ENCODE data around the gene TMEM236.

TMEM236 gene

GRCh38 chr10:17758896-17759295, 6.9 kb downstream of the TMEM236 start:
- Histone ChIP-seq H3K4me1 (ENCODE audit: control insufficient read depth in 5 of 5, insufficient read depth in 5 of 5, low read length in 5 of 5) (peaks cover 0 to 21% (median 9%) of the 10 kb centered on the region in 5 donors), H3K27ac (ENCODE audit: low read depth, low read length) (no peak overlapping the region)

GRCh38 chr10:17764142-17764541, 12.1 kb downstream of the TMEM236 start:
- peaks cover 0 to 5% (median 4%) of the 10 kb centered on the region in 5 donors for H3K4me1 ChIP-seq (ENCODE audit: control insufficient read depth in 5 of 5, insufficient read depth in 5 of 5, low read length in 5 of 5)
- H3K9me3 ChIP-seq (ENCODE audit: control insufficient read depth in 5 of 5, low read length in 5 of 5): no peaks in the 10 kb centered on the region
- H3K9ac ChIP-seq (ENCODE audit: low read length in 5 of 5): no peak overlapping the region
- H3K4me3 ChIP-seq (ENCODE audit: low read depth in 1 of 5, low read length in 5 of 5): no peak overlapping the region
- no peak overlapping the region for H3K27ac ChIP-seq (ENCODE audit: low read depth, low read length)
- H3K27me3 ChIP-seq (ENCODE audit: control insufficient read depth in 5 of 5, insufficient read depth in 4 of 5, low read length in 5 of 5): no peaks in the 10 kb centered on the region
- H3K36me3 ChIP-seq (ENCODE audit: control insufficient read depth in 5 of 5, insufficient read depth in 5 of 5, low read length in 5 of 5): no peaks in the 10 kb centered on the region

More at GRCh38 chr10:17758896-17759295, 6.9 kb downstream of the TMEM236 start:
- H3K4me3 ChIP-seq (ENCODE audit: low read depth in 1 of 5, low read length in 5 of 5): no peak overlapping the region
- H3K27me3 ChIP-seq (ENCODE audit: control insufficient read depth in 5 of 5, insufficient read depth in 4 of 5, low read length in 5 of 5): no peaks in the 10 kb centered on the region
- H3K9me3 ChIP-seq (ENCODE audit: control insufficient read depth in 5 of 5, low read length in 5 of 5): no peaks in the 10 kb centered on the region
- no peaks in the 10 kb centered on the region for H3K36me3 ChIP-seq (ENCODE audit: control insufficient read depth in 5 of 5, insufficient read depth in 5 of 5, low read length in 5 of 5)
- H3K9ac ChIP-seq (ENCODE audit: low read length in 5 of 5): no peak overlapping the region

GRCh38 chr10:17765602-17766001, 13.6 kb downstream of the TMEM236 start:
- Histone ChIP-seq H3K27ac (ENCODE audit: low read depth, low read length) (no peak overlapping the region), H3K4me1 (ENCODE audit: control insufficient read depth in 5 of 5, insufficient read depth in 5 of 5, low read length in 5 of 5) (peaks cover 0 to 4% (median 0%) of the 10 kb centered on the region in 5 donors), H3K4me3 (ENCODE audit: low read depth in 1 of 5, low read length in 5 of 5) (no peak overlapping the region), H3K9ac (ENCODE audit: low read length in 5 of 5) (no peak overlapping the region), H3K27me3 (ENCODE audit: control insufficient read depth in 5 of 5, insufficient read depth in 4 of 5, low read length in 5 of 5) (no peaks in the 10 kb centered on the region), H3K36me3 (ENCODE audit: control insufficient read depth in 5 of 5, insufficient read depth in 5 of 5, low read length in 5 of 5) (no peaks in the 10 kb centered on the region), H3K9me3 (ENCODE audit: control insufficient read depth in 5 of 5, low read length in 5 of 5) (no peaks in the 10 kb centered on the region)

- H3K27ac ChIP-seq (ENCODE audit: low read depth, low read length): no peak overlapping the region
- H3K27me3 ChIP-seq (ENCODE audit: control insufficient read depth in 5 of 5, insufficient read depth in 4 of 5, low read length in 5 of 5): no peaks in the 10 kb centered on the region
- no peaks in the 10 kb centered on the region for H3K36me3 ChIP-seq (ENCODE audit: control insufficient read depth in 5 of 5, insufficient read depth in 5 of 5, low read length in 5 of 5)
- H3K9ac ChIP-seq (ENCODE audit: low read length in 5 of 5): no peak overlapping the region
- no peak overlapping the region for H3K4me3 ChIP-seq (ENCODE audit: low read depth in 1 of 5, low read length in 5 of 5)
- no peaks in the 10 kb centered on the region for H3K9me3 ChIP-seq (ENCODE audit: control insufficient read depth in 5 of 5, low read length in 5 of 5)
- H3K4me1 ChIP-seq (ENCODE audit: control insufficient read depth in 5 of 5, insufficient read depth in 5 of 5, low read length in 5 of 5): peaks cover 0 to 5% (median 0%) of the 10 kb centered on the region in 5 donors
Observed at GRCh38 chr10:17766731-17767130, 14.7 kb downstream of the TMEM236 start.

- Histone ChIP-seq H3K27ac (ENCODE audit: low read depth, low read length) (no peak overlapping the region), H3K4me3 (ENCODE audit: low read depth in 1 of 5, low read length in 5 of 5) (no peak overlapping the region), H3K4me1 (ENCODE audit: control insufficient read depth in 5 of 5, insufficient read depth in 5 of 5, low read length in 5 of 5) (peaks cover 0 to 8% (median 0%) of the 10 kb centered on the region in 5 donors), H3K9me3 (ENCODE audit: control insufficient read depth in 5 of 5, low read length in 5 of 5) (no peaks in the 10 kb centered on the region), H3K9ac (ENCODE audit: low read length in 5 of 5) (no peak overlapping the region), H3K36me3 (ENCODE audit: control insufficient read depth in 5 of 5, insufficient read depth in 5 of 5, low read length in 5 of 5) (no peaks in the 10 kb centered on the region), H3K27me3 (ENCODE audit: control insufficient read depth in 5 of 5, insufficient read depth in 4 of 5, low read length in 5 of 5) (no peaks in the 10 kb centered on the region)
Observed at GRCh38 chr10:17768496-17768895, 16.5 kb downstream of the TMEM236 start.

GRCh38 chr10:17768957-17769356, 17.0 kb downstream of the TMEM236 start:
- Histone ChIP-seq H3K36me3 (ENCODE audit: control insufficient read depth in 5 of 5, insufficient read depth in 5 of 5, low read length in 5 of 5) (no peaks in the 10 kb centered on the region), H3K4me1 (ENCODE audit: control insufficient read depth in 5 of 5, insufficient read depth in 5 of 5, low read length in 5 of 5) (peaks cover 0 to 8% (median 0%) of the 10 kb centered on the region in 5 donors), H3K9me3 (ENCODE audit: control insufficient read depth in 5 of 5, low read length in 5 of 5) (no peaks in the 10 kb centered on the region), H3K27me3 (ENCODE audit: control insufficient read depth in 5 of 5, insufficient read depth in 4 of 5, low read length in 5 of 5) (no peaks in the 10 kb centered on the region), H3K27ac (ENCODE audit: low read depth, low read length) (no peak overlapping the region), H3K4me3 (ENCODE audit: low read depth in 1 of 5, low read length in 5 of 5) (no peak overlapping the region), H3K9ac (ENCODE audit: low read length in 5 of 5) (no peak overlapping the region)

- no peaks in the 10 kb centered on the region for H3K9me3 ChIP-seq (ENCODE audit: control insufficient read depth in 5 of 5, low read length in 5 of 5)
- H3K4me3 ChIP-seq (ENCODE audit: low read depth in 1 of 5, low read length in 5 of 5): no peak overlapping the region
- H3K36me3 ChIP-seq (ENCODE audit: control insufficient read depth in 5 of 5, insufficient read depth in 5 of 5, low read length in 5 of 5): no peaks in the 10 kb centered on the region
- H3K4me1 ChIP-seq (ENCODE audit: control insufficient read depth in 5 of 5, insufficient read depth in 5 of 5, low read length in 5 of 5): peaks cover 0 to 8% (median 0%) of the 10 kb centered on the region in 5 donors
- H3K27ac ChIP-seq (ENCODE audit: low read depth, low read length): no peak overlapping the region
- no peaks in the 10 kb centered on the region for H3K27me3 ChIP-seq (ENCODE audit: control insufficient read depth in 5 of 5, insufficient read depth in 4 of 5, low read length in 5 of 5)
- H3K9ac ChIP-seq (ENCODE audit: low read length in 5 of 5): no peak overlapping the region
Observed at GRCh38 chr10:17771017-17771416, 19.0 kb downstream of the TMEM236 start.

- Histone ChIP-seq H3K4me3 (ENCODE audit: low read depth in 1 of 5, low read length in 5 of 5) (no peak overlapping the region), H3K9me3 (ENCODE audit: control insufficient read depth in 5 of 5, low read length in 5 of 5) (no peaks in the 10 kb centered on the region)
Observed at GRCh38 chr10:17779784-17780183, 27.8 kb downstream of the TMEM236 start.

GRCh38 chr10:17780727-17781126, 28.7 kb downstream of the TMEM236 start:
- no peak overlapping the region for H3K4me3 ChIP-seq (ENCODE audit: low read depth in 1 of 5, low read length in 5 of 5)
- peaks cover 0 to 15% (median 9%) of the 10 kb centered on the region in 5 donors for H3K4me1 ChIP-seq (ENCODE audit: control insufficient read depth in 5 of 5, insufficient read depth in 5 of 5, low read length in 5 of 5)
- H3K9me3 ChIP-seq (ENCODE audit: control insufficient read depth in 5 of 5, low read length in 5 of 5): no peaks in the 10 kb centered on the region
- H3K36me3 ChIP-seq (ENCODE audit: control insufficient read depth in 5 of 5, insufficient read depth in 5 of 5, low read length in 5 of 5): no peaks in the 10 kb centered on the region
- no peak overlapping the region for H3K27ac ChIP-seq (ENCODE audit: low read depth, low read length)
- H3K9ac ChIP-seq (ENCODE audit: low read length in 5 of 5): no peak overlapping the region
- no peaks in the 10 kb centered on the region for H3K27me3 ChIP-seq (ENCODE audit: control insufficient read depth in 5 of 5, insufficient read depth in 4 of 5, low read length in 5 of 5)

More at GRCh38 chr10:17779784-17780183, 27.8 kb downstream of the TMEM236 start:
- H3K9ac ChIP-seq (ENCODE audit: low read length in 5 of 5): no peak overlapping the region
- no peaks in the 10 kb centered on the region for H3K36me3 ChIP-seq (ENCODE audit: control insufficient read depth in 5 of 5, insufficient read depth in 5 of 5, low read length in 5 of 5)
- H3K4me1 ChIP-seq (ENCODE audit: control insufficient read depth in 5 of 5, insufficient read depth in 5 of 5, low read length in 5 of 5): peaks cover 0 to 15% (median 9%) of the 10 kb centered on the region in 5 donors
- no peak overlapping the region for H3K27ac ChIP-seq (ENCODE audit: low read depth, low read length)
- no peaks in the 10 kb centered on the region for H3K27me3 ChIP-seq (ENCODE audit: control insufficient read depth in 5 of 5, insufficient read depth in 4 of 5, low read length in 5 of 5)

GRCh38 chr10:17781856-17782255, 29.9 kb downstream of the TMEM236 start:
- H3K9me3 ChIP-seq (ENCODE audit: control insufficient read depth in 5 of 5, low read length in 5 of 5): no peaks in the 10 kb centered on the region
- no peak overlapping the region for H3K9ac ChIP-seq (ENCODE audit: low read length in 5 of 5)
- H3K4me3 ChIP-seq (ENCODE audit: low read depth in 1 of 5, low read length in 5 of 5): no peak overlapping the region
- peaks cover 0 to 15% (median 9%) of the 10 kb centered on the region in 5 donors for H3K4me1 ChIP-seq (ENCODE audit: control insufficient read depth in 5 of 5, insufficient read depth in 5 of 5, low read length in 5 of 5)
- H3K27ac ChIP-seq (ENCODE audit: low read depth, low read length): no peak overlapping the region
- H3K27me3 ChIP-seq (ENCODE audit: control insufficient read depth in 5 of 5, insufficient read depth in 4 of 5, low read length in 5 of 5): no peaks in the 10 kb centered on the region
- no peaks in the 10 kb centered on the region for H3K36me3 ChIP-seq (ENCODE audit: control insufficient read depth in 5 of 5, insufficient read depth in 5 of 5, low read length in 5 of 5)

All from subcutaneous abdominal adipose tissue (tissue), 5 donors.